ENCODE data around the gene APOL1.
A peak's percentile ranks its signal among the peaks of the same experiment; 100 is the strongest.
"Not testable (repeated sequence)": the region's sequence is repeated elsewhere in the genome, so short reads cannot be mapped to it uniquely, and the experiment has no call there.

The APOL1 gene

DNA sequence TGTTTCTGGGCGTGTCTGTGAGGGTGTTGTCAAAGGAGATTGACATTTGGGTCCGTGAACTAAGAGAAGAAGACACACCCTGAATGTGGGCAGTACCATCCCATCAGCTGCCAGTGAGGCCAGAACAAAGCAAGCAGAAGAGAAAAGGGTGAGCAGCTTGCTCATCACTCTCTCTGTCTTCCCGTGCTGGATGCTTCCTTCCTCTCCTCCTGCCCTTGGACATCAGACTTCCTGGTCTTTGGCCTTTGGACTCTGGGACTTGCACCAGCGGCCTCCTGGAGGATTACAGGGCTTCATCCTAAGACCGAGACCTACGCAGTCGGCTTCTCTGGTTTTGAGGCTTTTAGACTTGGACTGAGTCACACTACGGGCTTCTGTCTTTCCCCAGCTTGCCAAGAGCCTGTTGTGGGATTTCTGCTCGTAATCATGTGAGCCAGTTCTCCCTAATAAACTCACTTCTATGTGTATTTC, 32.4 kb upstream of the APOL1 start:
- no peak for ATAC-seq
- no peak overlapping the region for H3K27ac Mint-ChIP-seq
- H3K27me3 Mint-ChIP-seq: peaks cover 35% of the 10 kb centered on the region

DNA sequence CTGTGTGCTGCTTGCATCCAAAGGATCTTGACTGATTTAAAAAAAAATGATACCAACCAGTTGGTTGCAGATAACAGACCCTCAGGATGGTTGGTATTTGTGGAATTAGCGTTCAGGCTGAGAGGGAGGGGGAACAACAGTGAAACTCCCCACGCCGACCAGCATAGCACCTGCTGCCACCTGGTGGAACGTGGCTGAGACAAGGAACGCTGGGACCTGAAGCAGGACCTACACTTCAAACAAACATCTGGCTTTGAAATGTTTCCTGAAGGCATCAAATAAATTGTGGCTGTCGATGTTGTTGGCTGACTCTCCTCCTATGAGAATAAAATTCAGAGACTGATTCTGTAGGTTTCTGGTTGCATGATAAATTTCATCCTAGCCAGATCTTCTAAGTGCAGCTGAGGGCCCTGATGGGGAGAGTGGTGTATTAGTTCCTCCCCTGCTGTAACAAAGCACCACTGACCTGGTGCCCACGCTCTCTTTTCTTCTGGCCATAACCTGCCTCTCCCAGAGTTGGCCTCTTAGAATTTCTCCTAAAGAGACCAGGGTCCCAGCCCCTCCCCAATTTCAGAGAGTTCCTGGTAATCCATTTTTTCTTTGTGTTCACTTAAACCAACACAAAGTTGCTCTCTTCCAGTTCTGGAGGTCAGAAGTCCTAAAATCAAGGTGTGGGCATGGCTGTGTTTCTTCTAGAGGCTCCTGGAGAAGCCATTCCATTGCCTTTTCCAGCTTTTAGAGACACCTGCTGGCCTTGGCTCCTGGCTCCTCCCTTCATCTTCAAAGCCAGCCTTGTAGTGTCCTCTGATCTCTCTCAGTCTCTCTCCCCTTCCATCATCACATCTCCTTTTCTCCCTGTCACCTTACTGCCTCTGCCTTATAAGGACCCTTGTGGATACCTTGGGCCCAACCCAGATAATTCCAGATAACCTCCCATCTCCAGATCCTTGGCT, 30.9 kb upstream of the APOL1 start:
- Mint-ChIP-seq H3K36me3 (peaks cover 23% of the 10 kb centered on the region), H3K9me3 (no peaks in the 10 kb centered on the region), H3K27ac (peak overlapping the region; percentile 45), H3K4me1 (peaks cover 8% of the 10 kb centered on the region), H3K4me3 (peak overlapping the region; percentile 42), H3K27me3 (peaks cover 28% of the 10 kb centered on the region)
- peak; percentile 76 for ATAC-seq

More for the DNA sequence above, 32.4 kb upstream of the APOL1 start:
- Mint-ChIP-seq H3K4me1 (peaks cover 8% of the 10 kb centered on the region), H3K9me3 (no peaks in the 10 kb centered on the region), H3K36me3 (peaks cover 8% of the 10 kb centered on the region), H3K4me3 (no peak overlapping the region)

DNA sequence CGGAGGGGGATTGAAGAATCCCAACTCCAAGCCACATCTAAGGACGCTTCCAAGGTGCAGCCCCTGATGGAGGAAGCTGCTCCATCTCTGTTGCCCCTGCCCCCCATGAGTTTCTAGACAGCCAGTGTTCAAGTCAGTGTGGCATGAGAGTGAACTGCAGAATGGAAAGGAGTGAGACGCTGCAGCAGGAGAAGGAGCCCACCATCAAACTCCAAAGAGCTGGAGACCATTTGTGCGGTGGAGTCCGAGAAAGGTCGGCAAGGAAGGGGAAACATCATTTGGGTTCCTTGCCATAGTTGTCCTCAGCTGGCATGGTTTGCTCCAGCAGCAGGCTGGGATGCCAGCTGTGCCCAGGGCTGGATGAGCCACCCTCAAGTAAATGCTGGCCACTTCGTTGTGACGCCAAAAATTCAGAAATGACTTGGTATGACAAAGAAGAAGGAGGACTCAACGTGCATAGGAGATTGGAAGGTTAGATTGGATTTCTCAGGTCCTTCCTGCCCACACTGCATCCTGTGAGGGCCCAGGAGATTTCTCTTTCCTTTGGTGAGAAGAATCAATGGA, 30.0 kb upstream of the APOL1 start:
- no peak overlapping the region for H3K27ac Mint-ChIP-seq
- H3K36me3 Mint-ChIP-seq: peaks cover 29% of the 10 kb centered on the region
- peaks cover 8% of the 10 kb centered on the region for H3K4me1 Mint-ChIP-seq
- peaks cover 20% of the 10 kb centered on the region for H3K27me3 Mint-ChIP-seq
- no peak overlapping the region for H3K4me3 Mint-ChIP-seq
- no peak for ATAC-seq
- no peaks in the 10 kb centered on the region for H3K9me3 Mint-ChIP-seq

DNA sequence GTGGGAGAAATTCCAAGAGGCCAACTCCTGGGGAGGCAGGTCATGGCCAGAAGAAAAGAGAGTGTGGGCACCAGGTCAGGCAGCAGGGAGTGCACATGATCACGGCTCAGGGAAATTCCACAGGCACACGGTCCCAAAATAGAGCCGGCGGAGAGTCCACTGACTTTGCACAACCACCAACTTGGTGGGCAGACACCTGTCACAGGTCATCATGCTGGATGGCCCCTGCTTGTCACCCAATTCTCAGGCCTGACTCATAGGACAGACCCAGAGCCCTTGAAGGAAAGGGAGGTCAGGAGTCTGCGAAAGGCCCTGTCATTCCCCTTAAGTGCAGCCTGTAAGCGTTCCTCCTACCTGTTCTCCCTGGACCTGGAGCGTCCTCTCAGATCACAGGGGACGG, 29.4 kb upstream of the APOL1 start:
- Mint-ChIP-seq H3K4me1 (peaks cover 8% of the 10 kb centered on the region), H3K27ac (no peak overlapping the region), H3K9me3 (no peaks in the 10 kb centered on the region), H3K4me3 (no peak overlapping the region), H3K27me3 (peaks cover 14% of the 10 kb centered on the region), H3K36me3 (peaks cover 35% of the 10 kb centered on the region)
- no peak for ATAC-seq

DNA sequence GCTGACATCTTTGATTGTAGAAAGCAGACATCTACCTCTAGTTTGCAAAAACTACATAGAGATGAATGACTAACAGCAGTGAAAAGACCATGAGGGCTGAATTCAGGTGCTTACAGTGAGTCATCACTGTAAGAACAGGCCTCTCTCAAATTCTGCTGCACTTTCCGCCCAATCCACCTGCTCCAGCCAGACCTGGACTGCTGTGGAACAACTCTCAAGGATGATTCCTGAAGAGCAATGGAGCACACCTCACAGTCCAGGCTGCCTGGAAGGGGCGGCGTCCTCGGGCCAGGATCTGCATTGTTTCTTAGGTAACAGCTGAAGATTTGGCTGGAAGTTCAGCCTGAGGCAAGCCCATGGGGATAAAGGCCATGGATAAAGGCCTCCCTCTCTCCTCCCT, 28.7 kb upstream of the APOL1 start:
- no peak for ATAC-seq
- H3K27me3 Mint-ChIP-seq: peaks cover 7% of the 10 kb centered on the region
- peaks cover 8% of the 10 kb centered on the region for H3K4me1 Mint-ChIP-seq
- H3K4me3 Mint-ChIP-seq: no peak overlapping the region
- H3K9me3 Mint-ChIP-seq: no peaks in the 10 kb centered on the region
- H3K27ac Mint-ChIP-seq: no peak overlapping the region
- H3K36me3 Mint-ChIP-seq: peaks cover 39% of the 10 kb centered on the region

DNA sequence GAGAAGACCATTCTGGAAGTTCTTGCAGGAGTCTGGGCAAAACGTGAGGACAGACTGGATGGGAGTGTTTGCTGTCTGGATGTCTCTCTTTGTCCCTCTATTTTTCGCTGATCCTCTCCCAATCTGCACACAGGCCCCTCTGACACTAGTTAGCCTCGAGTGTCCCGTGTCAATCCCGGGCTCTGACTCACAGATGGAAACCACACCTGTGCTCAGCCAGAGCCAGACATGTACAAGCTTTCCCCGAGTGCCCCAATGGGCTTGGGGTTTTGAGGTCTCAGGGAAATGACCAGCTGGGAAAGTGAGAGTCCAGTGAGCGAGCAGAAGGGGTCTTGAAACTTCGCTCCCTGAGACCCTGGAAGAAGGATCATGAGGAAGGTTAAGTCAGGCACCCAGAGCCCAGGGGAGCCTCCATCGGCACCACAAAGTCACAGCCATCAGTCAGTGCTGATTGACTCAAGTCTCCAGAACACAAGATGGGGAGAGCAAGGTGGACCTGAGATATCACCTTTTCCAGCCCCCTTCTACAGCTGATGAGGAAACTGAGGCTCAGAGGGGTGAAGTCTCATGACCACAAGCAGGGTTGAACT, 27.5 kb upstream of the APOL1 start:
- H3K4me1 Mint-ChIP-seq: peaks cover 8% of the 10 kb centered on the region
- no peaks in the 10 kb centered on the region for H3K27me3 Mint-ChIP-seq
- H3K36me3 Mint-ChIP-seq: peaks cover 50% of the 10 kb centered on the region
- ATAC-seq: no peak
- no peak overlapping the region for H3K4me3 Mint-ChIP-seq
- H3K9me3 Mint-ChIP-seq: no peaks in the 10 kb centered on the region
- H3K27ac Mint-ChIP-seq: no peak overlapping the region

DNA sequence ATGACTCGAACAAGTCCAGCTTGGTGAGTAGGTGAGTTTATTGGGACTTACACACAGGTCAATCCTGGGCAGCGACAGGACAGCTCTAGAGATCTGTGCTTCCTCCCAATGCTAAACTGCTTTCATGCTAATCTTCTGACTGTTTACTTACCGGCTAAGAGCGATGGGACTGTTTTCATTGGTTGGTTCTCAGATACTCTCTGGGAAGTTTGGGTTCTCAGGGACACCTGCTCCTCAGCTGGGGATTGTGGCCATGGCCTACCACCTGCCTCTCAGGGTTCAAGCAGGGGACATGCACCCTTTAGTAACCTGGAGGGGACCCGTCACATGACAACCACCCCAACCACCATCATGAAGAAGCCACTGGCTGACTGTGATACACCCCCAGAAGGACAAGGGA, 26.7 kb upstream of the APOL1 start:
- Mint-ChIP-seq H3K9me3 (no peaks in the 10 kb centered on the region), H3K4me3 (no peak overlapping the region), H3K27ac (no peak overlapping the region), H3K4me1 (peaks cover 8% of the 10 kb centered on the region), H3K36me3 (peaks cover 58% of the 10 kb centered on the region), H3K27me3 (no peaks in the 10 kb centered on the region)
- ATAC-seq: no peak

DNA sequence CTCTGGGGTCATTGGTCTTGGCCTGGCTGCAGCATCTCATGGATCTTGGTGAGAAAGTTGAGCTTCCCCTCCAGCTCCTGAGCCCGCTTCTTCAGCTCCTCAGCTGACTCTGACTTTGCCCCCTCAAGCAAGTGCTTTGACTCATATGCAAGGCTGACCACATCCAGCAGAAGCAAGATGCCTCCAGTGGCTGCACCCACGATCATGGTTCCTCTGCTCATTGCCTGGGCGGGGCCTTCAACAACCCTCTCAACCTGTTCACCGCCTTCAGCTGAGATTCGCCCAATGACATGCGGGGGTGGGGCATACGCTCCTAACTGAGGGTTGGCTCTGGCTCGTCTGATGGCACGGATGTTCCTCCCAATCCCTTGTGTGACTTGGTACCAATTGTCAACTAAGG, 25.5 kb upstream of the APOL1 start:
- H3K36me3 Mint-ChIP-seq: peaks cover 70% of the 10 kb centered on the region
- H3K4me1 Mint-ChIP-seq: peaks cover 5% of the 10 kb centered on the region
- no peaks in the 10 kb centered on the region for H3K9me3 Mint-ChIP-seq
- no peak overlapping the region for H3K27ac Mint-ChIP-seq
- H3K27me3 Mint-ChIP-seq: no peaks in the 10 kb centered on the region
- no peak overlapping the region for H3K4me3 Mint-ChIP-seq
- no peak for ATAC-seq

DNA sequence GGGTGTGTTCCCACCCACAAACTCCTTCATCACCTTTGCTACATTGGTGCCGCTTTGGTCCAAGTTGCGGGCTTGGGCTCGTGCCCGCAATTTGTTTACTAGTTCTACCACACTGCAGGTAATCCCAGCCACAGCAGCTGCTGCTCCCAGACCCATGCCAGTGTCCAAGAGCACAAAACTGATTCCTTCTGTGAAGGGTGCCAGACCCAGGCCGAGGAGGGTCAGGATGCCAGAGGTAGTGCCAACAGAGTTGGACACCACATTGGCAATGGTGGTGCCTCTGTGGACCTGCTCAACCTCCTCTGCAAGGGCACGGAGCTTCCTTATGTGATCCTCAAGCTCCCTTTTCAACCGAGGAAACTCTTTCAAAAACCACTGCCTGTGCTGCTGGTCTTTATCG, 25.1 kb upstream of the APOL1 start:
- peaks cover 9% of the 10 kb centered on the region for H3K4me1 Mint-ChIP-seq
- H3K27ac Mint-ChIP-seq: no peak overlapping the region
- no peaks in the 10 kb centered on the region for H3K27me3 Mint-ChIP-seq
- no peak for ATAC-seq
- H3K36me3 Mint-ChIP-seq: peaks cover 74% of the 10 kb centered on the region
- no peak overlapping the region for H3K4me3 Mint-ChIP-seq
- H3K9me3 Mint-ChIP-seq: no peaks in the 10 kb centered on the region

DNA sequence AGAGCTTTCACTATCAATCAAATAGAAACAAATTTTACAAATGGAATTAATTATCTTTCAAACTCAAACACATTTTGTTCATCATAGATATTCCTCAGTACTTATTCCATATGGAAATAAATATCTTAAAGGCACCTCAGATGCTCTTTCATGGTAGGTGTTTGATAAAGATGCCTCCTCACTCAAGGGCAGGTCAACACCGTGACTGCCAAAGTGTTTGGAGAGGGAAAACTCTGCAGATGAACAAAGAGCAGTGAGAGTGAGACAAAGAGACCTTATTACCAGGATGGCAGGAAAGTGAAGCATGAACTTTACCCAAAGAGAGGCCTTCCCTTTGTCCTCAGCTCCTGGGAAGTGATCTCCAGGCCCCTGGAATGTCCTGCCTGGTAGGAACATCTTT, 24.6 kb upstream of the APOL1 start:
- peaks cover 80% of the 10 kb centered on the region for H3K36me3 Mint-ChIP-seq
- H3K9me3 Mint-ChIP-seq, H3K27me3 Mint-ChIP-seq, H3K4me3 Mint-ChIP-seq, H3K27ac Mint-ChIP-seq, ATAC-seq: not testable (repeated sequence)
- H3K4me1 Mint-ChIP-seq: peaks cover 15% of the 10 kb centered on the region

DNA sequence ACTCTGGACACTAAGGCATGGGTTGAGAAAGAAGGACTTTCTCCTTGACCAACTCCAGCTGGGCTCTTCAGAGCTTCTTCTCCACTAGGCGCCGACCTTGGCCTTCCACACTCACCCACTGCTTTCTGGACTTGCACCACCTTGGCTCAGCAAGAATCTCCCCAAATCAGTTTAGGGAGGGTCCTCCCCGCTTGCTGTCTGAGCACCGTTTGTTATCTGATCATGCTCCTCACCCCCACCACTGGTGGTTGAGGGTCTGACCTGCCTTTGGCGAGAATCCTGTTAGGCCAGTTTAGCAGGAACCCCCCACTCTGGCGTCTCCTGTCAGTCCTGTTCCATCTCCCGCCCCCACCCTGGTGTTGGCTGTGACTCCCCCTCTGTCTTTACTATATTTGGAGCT, 24.0 kb upstream of the APOL1 start:
- no peaks in the 10 kb centered on the region for H3K9me3 Mint-ChIP-seq
- H3K36me3 Mint-ChIP-seq: peaks cover 83% of the 10 kb centered on the region
- no peak for ATAC-seq
- H3K27ac Mint-ChIP-seq: no peak overlapping the region
- no peaks in the 10 kb centered on the region for H3K27me3 Mint-ChIP-seq
- no peak overlapping the region for H3K4me3 Mint-ChIP-seq
- H3K4me1 Mint-ChIP-seq: peaks cover 20% of the 10 kb centered on the region

DNA sequence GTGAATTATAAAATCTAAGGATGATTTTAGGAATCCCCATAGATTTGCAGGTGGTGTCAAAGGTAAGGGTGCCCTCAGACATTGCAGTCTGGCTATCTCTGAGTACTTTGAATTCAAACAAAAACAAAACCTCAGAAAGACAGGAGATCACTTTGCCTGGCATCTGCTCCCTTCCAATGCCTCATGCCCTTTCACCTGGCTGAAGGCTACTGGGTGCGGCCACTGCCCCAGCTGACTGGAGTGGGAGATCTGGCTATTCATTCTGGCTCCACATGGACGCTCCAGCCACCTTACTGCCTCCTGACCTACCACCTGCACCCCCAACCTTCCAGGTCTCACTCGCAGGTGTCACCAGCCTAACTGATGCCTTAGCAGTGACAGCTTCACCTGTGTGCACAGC, 23.3 kb upstream of the APOL1 start:
- peaks cover 89% of the 10 kb centered on the region for H3K36me3 Mint-ChIP-seq
- not testable (repeated sequence) for H3K9me3 Mint-ChIP-seq, ATAC-seq, H3K4me3 Mint-ChIP-seq, H3K27me3 Mint-ChIP-seq, H3K27ac Mint-ChIP-seq
- H3K4me1 Mint-ChIP-seq: peaks cover 28% of the 10 kb centered on the region

DNA sequence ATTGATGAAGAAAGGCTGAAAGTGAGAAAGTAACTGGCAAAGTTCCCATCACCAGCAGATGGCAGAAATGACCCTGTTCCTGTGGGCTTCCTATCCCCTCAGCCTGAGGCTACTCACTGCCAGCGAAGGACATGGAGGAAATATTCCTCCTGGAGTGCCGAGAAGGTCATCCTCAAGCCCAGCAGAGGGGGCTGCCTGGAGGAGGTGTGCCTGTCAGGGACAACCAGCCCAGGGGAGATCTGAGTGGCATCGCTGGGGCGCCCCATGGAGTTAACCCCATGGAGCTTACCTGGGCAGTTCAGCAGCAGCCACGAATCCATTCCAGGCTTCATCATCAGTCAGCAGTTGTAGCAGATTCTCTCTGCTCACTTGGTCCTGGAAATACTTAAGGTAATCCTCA, 21.9 kb upstream of the APOL1 start:
- H3K9me3 Mint-ChIP-seq: not testable (repeated sequence)

DNA sequence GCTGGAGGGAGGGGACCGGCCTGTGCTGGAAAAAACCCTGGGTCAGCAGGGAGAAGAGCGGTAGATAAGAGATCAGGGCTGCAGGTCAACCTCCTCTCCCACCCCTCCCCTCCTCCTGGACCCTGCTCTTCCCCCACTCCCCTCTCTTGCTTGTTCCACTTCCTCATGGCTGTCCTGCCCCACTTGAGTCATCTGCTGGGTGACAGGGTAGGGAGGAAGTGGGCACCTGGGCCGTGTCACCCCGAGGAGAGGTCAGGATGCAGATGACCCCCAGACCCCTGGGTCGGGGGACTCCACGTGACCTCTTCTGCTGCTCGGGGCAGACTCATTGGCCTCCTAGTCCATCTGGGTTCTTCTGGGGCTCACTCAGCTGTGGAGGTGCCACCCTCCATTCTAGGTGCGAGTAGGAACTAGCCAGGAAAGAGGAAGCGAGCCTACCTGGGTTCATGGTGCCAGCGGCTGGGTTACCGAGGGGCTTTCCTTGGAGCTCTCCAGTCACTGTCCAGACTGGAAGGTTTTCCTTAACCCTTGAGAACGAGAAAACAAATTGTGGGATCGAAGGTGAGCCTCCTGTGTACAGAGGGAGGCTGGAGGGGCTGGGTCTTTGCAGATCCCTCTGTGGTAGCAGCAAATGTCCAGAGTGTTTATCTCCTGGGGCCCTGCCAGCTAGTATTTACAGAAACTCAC, 20.1 kb upstream of the APOL1 start:
- ATAC-seq: peak; percentile 76
- peaks cover 2% of the 10 kb centered on the region for H3K9me3 Mint-ChIP-seq
- peak overlapping the region; percentile 67 for H3K27ac Mint-ChIP-seq
- peaks cover 87% of the 10 kb centered on the region for H3K36me3 Mint-ChIP-seq
- no peaks in the 10 kb centered on the region for H3K27me3 Mint-ChIP-seq
- H3K4me3 Mint-ChIP-seq: no peak overlapping the region
- H3K4me1 Mint-ChIP-seq: peaks cover 57% of the 10 kb centered on the region

More for the DNA sequence above, 21.9 kb upstream of the APOL1 start:
- not testable (repeated sequence) for H3K27me3 Mint-ChIP-seq, H3K27ac Mint-ChIP-seq, ATAC-seq, H3K4me3 Mint-ChIP-seq
- peaks cover 91% of the 10 kb centered on the region for H3K36me3 Mint-ChIP-seq
- peaks cover 41% of the 10 kb centered on the region for H3K4me1 Mint-ChIP-seq

DNA sequence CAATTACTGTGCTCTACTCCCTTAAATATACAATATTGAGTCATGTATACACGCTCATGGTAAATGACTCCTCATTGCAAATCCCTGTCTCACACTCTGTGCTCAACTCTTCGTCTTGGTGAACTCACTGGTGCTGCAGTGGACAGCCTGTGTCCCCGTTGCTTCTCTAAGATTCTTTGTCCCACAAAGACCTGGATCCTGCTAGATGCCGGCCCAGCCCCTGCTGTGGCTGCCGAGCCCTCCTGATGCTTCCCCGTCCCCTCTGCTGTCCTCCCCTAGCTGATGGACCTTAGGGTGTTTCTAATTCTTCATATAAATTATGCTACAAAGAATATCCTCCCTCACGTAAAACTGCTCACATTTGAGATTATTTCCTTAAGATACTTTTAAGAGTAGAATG, 19.1 kb upstream of the APOL1 start:
- Mint-ChIP-seq H3K4me1 (peaks cover 66% of the 10 kb centered on the region), H3K9me3 (peaks cover 2% of the 10 kb centered on the region), H3K27me3 (no peaks in the 10 kb centered on the region), H3K4me3 (no peak overlapping the region), H3K36me3 (peaks cover 86% of the 10 kb centered on the region), H3K27ac (peak overlapping the region; percentile 67)
- no peak for ATAC-seq

All from stimulated activated memory B cell treated with anti-CD40 and anti-IgM and Interleukin-4, amounts not matched to agents 10 μg/mL and 1 μg/mL and 100 μg/mL, for 72 hours (primary cell).